SU-DHL-6 (cell line): ENCODE measurements around the gene PICALM.

Experiments
- H2AFZ ChIP-seq: fragments of 200-600 bp; sonication (generic); 2 replicates; pipeline ENCODE4 v1.6.1; 2014; ENCODE audit warnings: low read depth, mild to moderate bottlenecking, moderate library complexity, mixed read lengths, antibody characterized with exemption, low read length; ENCODE audit not compliant: severe bottlenecking
- H3F3A ChIP-seq: fragments of 200-600 bp; shearing (Covaris generic); 2 replicates; pipeline ENCODE4 v1.6.0; 2016; ENCODE audit warnings: antibody characterized with exemption, mild to moderate bottlenecking; ENCODE audit not compliant: insufficient read depth
- H3K27ac ChIP-seq: fragments of 200-600 bp; sonication (generic); 2 replicates; pipeline ENCODE4 v1.5.1; 2016; ENCODE audit warnings: low read depth, mild to moderate bottlenecking, low read length, moderate library complexity, mixed read lengths
- H3K27me3 ChIP-seq: fragments of 200-600 bp; sonication (generic), shearing (Covaris generic); 2 replicates; pipeline ENCODE4 v1.6.0; 2014; ENCODE audit warnings: mild to moderate bottlenecking, low read length
- H3K36me3 ChIP-seq: fragments of 200-600 bp; sonication (generic); 2 replicates; pipeline ENCODE4 v1.6.1; 2014; ENCODE audit warnings: mild to moderate bottlenecking, low read length, mixed read lengths
- H3K4me2 ChIP-seq: fragments of 300-600, 200-600 bp; shearing (Covaris generic), sonication (generic); 2 replicates; pipeline ENCODE4 v1.6.0; 2014; ENCODE audit warnings: low read length, low read depth, mild to moderate bottlenecking; ENCODE audit not compliant: poor library complexity, severe bottlenecking
- H3K4me3 ChIP-seq: fragments of 200-600 bp; sonication (generic); 2 replicates; pipeline ENCODE4 v1.5.1; 2014; ENCODE audit warnings: antibody characterized with exemption, low read length, mild to moderate bottlenecking, mixed read lengths; ENCODE audit not compliant: insufficient read depth, poor library complexity, severe bottlenecking
- H3K79me2 ChIP-seq: fragments of 200-600 bp; sonication (generic); 2 replicates; pipeline ENCODE4 v1.6.1; 2014; ENCODE audit warnings: mild to moderate bottlenecking, low read length, moderate library complexity; ENCODE audit not compliant: insufficient read depth
- H3K9ac ChIP-seq: fragments of 200-600 bp; sonication (generic); 2 replicates; pipeline ENCODE4 v1.7.0; 2014; ENCODE audit warnings: mild to moderate bottlenecking, low read length
- H3K9me2 ChIP-seq: fragments of 200-600 bp; sonication (generic); replicated peaks from 2 replicates; pipeline ENCODE4 v1.6.1; 2014; ENCODE audit warnings: low read length; ENCODE audit not compliant: insufficient read depth
- H3K9me3 ChIP-seq: fragments of 200-600 bp; sonication (generic); 2 replicates; pipeline ENCODE4 v1.6.1; 2014; ENCODE audit warnings: low read length, mixed read lengths; ENCODE audit not compliant: insufficient read depth
- H4K20me1 ChIP-seq: fragments of 200-600 bp; sonication (generic); 2 replicates; pipeline ENCODE4 v1.6.1; 2014; ENCODE audit warnings: low read depth, mild to moderate bottlenecking, antibody characterized with exemption, low read length, moderate library complexity, mixed read lengths
- CTCF ChIP-seq: fragments of 200-600 bp; sonication (generic); IDR thresholded peaks from one replicate; pipeline ENCODE4 v1.5.1; 2017; ENCODE audit warnings: antibody characterized with exemption, mild to moderate bottlenecking, low read length, moderate library complexity; ENCODE audit not compliant: insufficient read depth, poor library complexity, severe bottlenecking
- EZH2phosphoT487 ChIP-seq: fragments of 200-600 bp; sonication (generic), shearing (Covaris generic); conservative IDR thresholded peaks from 2 replicates; pipeline ENCODE4 v1.6.1; 2018; ENCODE audit warnings: mild to moderate bottlenecking, antibody characterized with exemption, low read length, moderate library complexity, mixed read lengths

PICALM gene

GRCh38 chr11:86058360-86058759 is 10.5 kb downstream of the PICALM start:
- no peak overlapping the region for H3K4me3 ChIP-seq
- peaks cover 49% of the 10 kb centered on the region for H4K20me1 ChIP-seq
- H3K36me3 ChIP-seq, result no peaks in the 10 kb centered on the region
- H3K9ac ChIP-seq, result no peak overlapping the region
- H2AFZ ChIP-seq, result no peak overlapping the region
- no peak overlapping the region for H3K4me2 ChIP-seq
- no peaks in the 10 kb centered on the region for H3K9me2 ChIP-seq
- H3K79me2 ChIP-seq, result peaks cover 100% of the 10 kb centered on the region
- no peaks in the 10 kb centered on the region for H3K9me3 ChIP-seq
- H3K27me3 ChIP-seq, result no peaks in the 10 kb centered on the region
- peaks cover 10% of the 10 kb centered on the region; the same call in 1 of the 2 replicates for H3F3A ChIP-seq
- TF ChIP-seq CTCF, result no peak
- no peak for TF ChIP-seq EZH2phosphoT487
- H3K27ac ChIP-seq, result no peak overlapping the region

DNA sequence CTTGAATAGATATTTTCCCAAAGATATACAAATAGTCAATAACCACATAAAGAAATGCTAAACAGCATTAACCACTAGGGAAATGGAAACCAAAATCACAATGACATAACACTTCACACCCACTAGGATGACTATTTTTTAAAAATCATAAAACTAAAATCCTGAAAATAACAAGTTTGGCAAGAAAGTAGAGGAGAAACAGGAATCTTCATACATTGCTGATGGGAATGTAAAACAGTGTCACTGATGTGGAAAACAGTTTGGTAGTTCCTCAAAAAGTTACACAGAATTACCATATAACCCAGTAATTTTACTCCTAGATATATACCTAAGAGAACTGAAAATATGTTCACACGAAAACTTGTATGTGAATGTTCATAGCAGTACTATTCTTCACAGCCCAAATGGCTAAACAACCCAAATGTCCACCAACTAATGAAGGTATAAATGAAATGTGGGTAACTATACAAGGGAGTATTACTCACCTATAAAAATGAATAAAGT is 12.5 kb downstream of the PICALM start:
- H3K79me2 ChIP-seq, result peaks cover 100% of the 10 kb centered on the region
- no peaks in the 10 kb centered on the region for H3K36me3 ChIP-seq
- TF ChIP-seq EZH2phosphoT487, result no peak
- TF ChIP-seq CTCF, result no peak
- H3K27me3 ChIP-seq, result no peaks in the 10 kb centered on the region
- no peak overlapping the region for H3K9ac ChIP-seq
- H3K4me2 ChIP-seq, result no peak overlapping the region
- no peak overlapping the region for H3K4me3 ChIP-seq
- H3K9me2 ChIP-seq, result no peaks in the 10 kb centered on the region
- H3F3A ChIP-seq, result peaks cover 10% of the 10 kb centered on the region; the same call in 1 of the 2 replicates
- peaks cover 41% of the 10 kb centered on the region for H4K20me1 ChIP-seq
- H3K9me3 ChIP-seq, result no peaks in the 10 kb centered on the region
- no peak overlapping the region for H2AFZ ChIP-seq
- H3K27ac ChIP-seq, result no peak overlapping the region

DNA sequence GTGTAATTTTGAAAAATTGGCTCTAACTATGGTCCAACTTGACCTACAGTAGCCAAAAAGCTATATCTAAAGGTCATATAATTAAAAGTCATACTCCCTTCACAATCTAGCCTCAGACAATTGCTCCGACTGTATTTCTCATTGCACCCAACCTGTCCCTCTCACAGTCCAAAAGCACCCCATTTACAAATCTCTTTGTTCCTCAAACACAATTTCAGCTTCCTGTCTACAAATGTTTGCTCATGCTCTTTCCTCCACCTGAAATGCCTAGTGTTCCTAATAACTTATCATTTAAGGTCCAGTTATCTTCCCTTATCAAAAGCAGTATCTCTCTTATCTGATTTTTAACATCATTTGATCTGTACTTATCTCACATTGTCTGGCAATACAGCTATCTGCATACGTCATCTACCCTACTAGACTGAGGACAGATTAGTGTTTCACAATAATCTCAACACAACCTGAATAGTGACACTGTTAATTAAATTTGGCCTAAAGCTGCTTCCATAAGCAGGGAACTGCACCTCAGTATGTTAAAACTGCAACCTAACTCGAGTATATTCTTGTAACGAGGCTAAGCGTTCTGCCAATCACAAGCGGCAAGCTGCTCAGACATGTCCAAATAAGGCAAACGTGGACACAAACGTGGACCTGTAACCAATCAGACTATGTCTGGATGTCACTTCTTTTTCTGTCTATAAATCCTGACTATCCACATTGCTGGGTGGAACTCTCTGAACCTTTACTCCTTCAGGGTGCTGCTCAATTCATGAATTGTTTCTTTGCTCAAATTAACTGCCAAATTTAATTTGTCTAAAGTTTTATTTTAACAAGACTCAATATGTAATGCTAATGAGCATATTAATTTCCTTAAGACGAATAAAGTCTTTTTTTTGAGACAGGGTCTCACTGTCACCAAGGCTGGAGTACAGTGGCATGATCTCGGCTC is 15.9 kb downstream of the PICALM start:
- no peaks in the 10 kb centered on the region for H3K9me3 ChIP-seq
- TF ChIP-seq CTCF (no peak), EZH2phosphoT487 (no peak)
- H3K27ac ChIP-seq, result no peak overlapping the region
- H3K4me2 ChIP-seq, result no peak overlapping the region
- H3F3A ChIP-seq, result no peaks in the 10 kb centered on the region
- no peaks in the 10 kb centered on the region for H3K27me3 ChIP-seq
- no peaks in the 10 kb centered on the region for H3K9me2 ChIP-seq
- no peak overlapping the region for H3K9ac ChIP-seq
- H3K4me3 ChIP-seq, result no peak overlapping the region
- peaks cover 27% of the 10 kb centered on the region for H4K20me1 ChIP-seq
- no peak overlapping the region for H2AFZ ChIP-seq
- H3K79me2 ChIP-seq, result peaks cover 100% of the 10 kb centered on the region
- no peaks in the 10 kb centered on the region for H3K36me3 ChIP-seq
